Measurements from ENCODE around the gene AKAP12. TPM values are rescaled to one million over a fixed set of nuclear protein-coding genes. Genes with fewer than 3 reads are reported as not detected.

The AKAP12 gene
- total RNA-seq, 1 donor from 2014 or later, result 10.6 TPM

GRCh38 chr6:151299011-151299410 lies 59.2 kb downstream of the AKAP12 start:
- no peak for DNase-seq (ENCODE audit: low spot score, unreplicated experiment)
- H3K9me3 Mint-ChIP-seq (ENCODE audit: low read depth), result no peaks in the 10 kb centered on the region
- H3K4me1 Mint-ChIP-seq (ENCODE audit: low read depth), result no peaks in the 10 kb centered on the region
- TF ChIP-seq CTCF (IDR thresholded peaks at IDR 0.05; ENCODE audit: unreplicated experiment), result no peak
- no peak overlapping the region for H3K27ac Mint-ChIP-seq
- H3K36me3 Mint-ChIP-seq (ENCODE audit: insufficient read depth), result no peaks in the 10 kb centered on the region
- peaks cover 97% of the 10 kb centered on the region for H3K27me3 Mint-ChIP-seq
- no peak overlapping the region for H3K4me3 Mint-ChIP-seq (ENCODE audit: low read depth)

GRCh38 chr6:151300267-151300991 lies 60.7 kb downstream of the AKAP12 start:
- Mint-ChIP-seq H3K9me3 (ENCODE audit: low read depth) (no peaks in the 10 kb centered on the region), H3K27ac (no peak overlapping the region), H3K4me1 (ENCODE audit: low read depth) (no peaks in the 10 kb centered on the region), H3K4me3 (ENCODE audit: low read depth) (no peak overlapping the region), H3K36me3 (ENCODE audit: insufficient read depth) (no peaks in the 10 kb centered on the region), H3K27me3 (peaks cover 95% of the 10 kb centered on the region)
- no peak for DNase-seq (ENCODE audit: low spot score, unreplicated experiment)
- TF ChIP-seq CTCF (IDR thresholded peaks at IDR 0.05; ENCODE audit: unreplicated experiment), result no peak

GRCh38 chr6:151301547-151301946 lies 61.8 kb downstream of the AKAP12 start:
- Mint-ChIP-seq H3K27me3 (peaks cover 95% of the 10 kb centered on the region), H3K4me3 (ENCODE audit: low read depth) (no peak overlapping the region), H3K36me3 (ENCODE audit: insufficient read depth) (no peaks in the 10 kb centered on the region), H3K4me1 (ENCODE audit: low read depth) (peaks cover 5% of the 10 kb centered on the region), H3K9me3 (ENCODE audit: low read depth) (no peaks in the 10 kb centered on the region), H3K27ac (no peak overlapping the region)
- no peak for DNase-seq (ENCODE audit: low spot score, unreplicated experiment)
- TF ChIP-seq CTCF (IDR thresholded peaks at IDR 0.05; ENCODE audit: unreplicated experiment), result no peak

GRCh38 chr6:151303231-151303630 lies 63.5 kb downstream of the AKAP12 start:
- H3K4me1 Mint-ChIP-seq (ENCODE audit: low read depth), result peaks cover 18% of the 10 kb centered on the region

GRCh38 chr6:151306269-151306783 lies 66.6 kb downstream of the AKAP12 start:
- H3K27ac Mint-ChIP-seq, result no peak overlapping the region
- TF ChIP-seq CTCF (IDR thresholded peaks at IDR 0.05; ENCODE audit: unreplicated experiment), result no peak

More at GRCh38 chr6:151303231-151303630, 63.5 kb downstream of the AKAP12 start:
- DNase-seq (ENCODE audit: low spot score, unreplicated experiment), result no peak
- no peak for TF ChIP-seq CTCF (IDR thresholded peaks at IDR 0.05; ENCODE audit: unreplicated experiment)
- Mint-ChIP-seq H3K27ac (no peak overlapping the region), H3K4me3 (ENCODE audit: low read depth) (no peak overlapping the region), H3K27me3 (peaks cover 95% of the 10 kb centered on the region), H3K9me3 (ENCODE audit: low read depth) (no peaks in the 10 kb centered on the region), H3K36me3 (ENCODE audit: insufficient read depth) (no peaks in the 10 kb centered on the region)

More at GRCh38 chr6:151306269-151306783, 66.6 kb downstream of the AKAP12 start:
- H3K4me3 Mint-ChIP-seq (ENCODE audit: low read depth), result no peak overlapping the region
- no peak for DNase-seq (ENCODE audit: low spot score, unreplicated experiment)
- H3K4me1 Mint-ChIP-seq (ENCODE audit: low read depth), result peaks cover 31% of the 10 kb centered on the region
- peaks cover 96% of the 10 kb centered on the region for H3K27me3 Mint-ChIP-seq
- H3K9me3 Mint-ChIP-seq (ENCODE audit: low read depth), result no peaks in the 10 kb centered on the region
- no peaks in the 10 kb centered on the region for H3K36me3 Mint-ChIP-seq (ENCODE audit: insufficient read depth)
